Progenitor cell of endocrine pancreas (in vitro differentiated cells): ENCODE results near the gene FEZF1. TPM values are rescaled to one million over a fixed set of nuclear protein-coding genes. Genes with fewer than 3 reads are reported as not detected.
A peak's percentile ranks its signal among the peaks of the same experiment; 100 is the strongest.

ENCODE experiments used
- DNase-seq: peaks from one replicate; pipeline ENCODE4 v3.0.0; 2021; ENCODE audit warnings: low spot score; ENCODE audit not compliant: unreplicated experiment
- H3K27ac Mint-ChIP-seq: 2 replicates; pipeline ENCODE4 v1.8.0; 2021; ENCODE audit warnings: mild to moderate bottlenecking, moderate library complexity, mixed read lengths
- H3K27me3 Mint-ChIP-seq: 2 replicates; pipeline ENCODE4 v1.8.0; 2021; ENCODE audit warnings: mixed read lengths
- H3K36me3 Mint-ChIP-seq: 2 replicates; pipeline ENCODE4 v1.8.0; 2022; ENCODE audit warnings: mixed read lengths; ENCODE audit not compliant: insufficient read depth
- H3K4me1 Mint-ChIP-seq: 2 replicates; pipeline ENCODE4 v1.8.0; 2021; ENCODE audit warnings: low read depth, mixed read lengths
- H3K4me3 Mint-ChIP-seq: 2 replicates; pipeline ENCODE4 v1.8.0; 2021; ENCODE audit warnings: low read depth, mild to moderate bottlenecking, moderate library complexity, mixed read lengths
- H3K9me3 Mint-ChIP-seq: 2 replicates; pipeline ENCODE4 v1.8.0; 2021; ENCODE audit warnings: low read depth, mixed read lengths
- CTCF ChIP-seq: fragments of 200-600 bp; sonication (generic); IDR thresholded peaks from one replicate; pipeline ENCODE4 v1.5.0; 2021; ENCODE audit warnings: antibody characterized with exemption, mild to moderate bottlenecking; ENCODE audit not compliant: unreplicated experiment
- total RNA-seq: library from RNA; stranded (reverse); gene quantifications from 2 replicates; pipeline ENCODE4 v1.2.1, GENCODE V29; 2021

FEZF1 gene
- total RNA-seq, 1 donor from 2014 or later: not detected

- TF ChIP-seq CTCF: no peak
- peak overlapping the region; percentile 88 for H3K27ac Mint-ChIP-seq
- peak overlapping the region; percentile 63 for H3K4me3 Mint-ChIP-seq
- H3K36me3 Mint-ChIP-seq: no peaks in the 10 kb centered on the region
- H3K27me3 Mint-ChIP-seq: peaks cover 93% of the 10 kb centered on the region
- H3K4me1 Mint-ChIP-seq: peaks cover 10% of the 10 kb centered on the region
- DNase-seq: no peak
- H3K9me3 Mint-ChIP-seq: no peaks in the 10 kb centered on the region
These were observed 4.2 kb downstream of the FEZF1 start for GRCh38 chr7:122300211-122300932.

- H3K4me3 Mint-ChIP-seq: peak overlapping the region; percentile 63
- no peak for TF ChIP-seq CTCF
- DNase-seq: no peak
- H3K36me3 Mint-ChIP-seq: no peaks in the 10 kb centered on the region
- no peak overlapping the region for H3K27ac Mint-ChIP-seq
- H3K4me1 Mint-ChIP-seq: peaks cover 9% of the 10 kb centered on the region
- no peaks in the 10 kb centered on the region for H3K9me3 Mint-ChIP-seq
- H3K27me3 Mint-ChIP-seq: peaks cover 94% of the 10 kb centered on the region
These were observed 4.8 kb downstream of the FEZF1 start for GRCh38 chr7:122299624-122300210.

- peaks cover 87% of the 10 kb centered on the region for H3K27me3 Mint-ChIP-seq
- H3K9me3 Mint-ChIP-seq: no peaks in the 10 kb centered on the region
- no peak for TF ChIP-seq CTCF
- peaks cover 3% of the 10 kb centered on the region for H3K4me1 Mint-ChIP-seq
- no peaks in the 10 kb centered on the region for H3K36me3 Mint-ChIP-seq
- H3K4me3 Mint-ChIP-seq: no peak overlapping the region
- no peak overlapping the region for H3K27ac Mint-ChIP-seq
- DNase-seq: no peak
These were observed 5.9 kb downstream of the FEZF1 start for GRCh38 chr7:122298618-122299017.

- Mint-ChIP-seq H3K9me3 (no peaks in the 10 kb centered on the region), H3K4me3 (no peak overlapping the region), H3K27me3 (peaks cover 83% of the 10 kb centered on the region), H3K27ac (no peak overlapping the region), H3K4me1 (peaks cover 3% of the 10 kb centered on the region), H3K36me3 (no peaks in the 10 kb centered on the region)
- no peak for DNase-seq
- TF ChIP-seq CTCF: no peak
These were observed 6.4 kb downstream of the FEZF1 start for GRCh38 chr7:122298131-122298530.

- TF ChIP-seq CTCF: no peak
- DNase-seq: no peak
- H3K9me3 Mint-ChIP-seq: peaks cover 11% of the 10 kb centered on the region
- H3K27me3 Mint-ChIP-seq: peaks cover 62% of the 10 kb centered on the region
- H3K4me3 Mint-ChIP-seq: no peak overlapping the region
- no peaks in the 10 kb centered on the region for H3K4me1 Mint-ChIP-seq
- H3K36me3 Mint-ChIP-seq: no peaks in the 10 kb centered on the region
- no peak overlapping the region for H3K27ac Mint-ChIP-seq
These were observed 13.4 kb downstream of the FEZF1 start for GRCh38 chr7:122291189-122291588.
